Left ventricle myocardium superior (tissue), 1 donor: Measurements from ENCODE around the gene GLI3. TPM values are rescaled to one million over a fixed set of nuclear protein-coding genes. Genes with fewer than 3 reads are reported as not detected.

ENCODE experiments used
- ATAC-seq: fragments of 200-7000 bp; cut with Tn5 transposase; one replicate; pipeline ENCODE4 v1.9.1; 2020; ENCODE audit warnings: mild to moderate bottlenecking, moderate library complexity
- DNase-seq: peaks from one replicate; pipeline ENCODE4 v3.0.0-alpha.2; 2020
- intact Hi-C: fragments of 100-400 bp; cut with micrococcal nuclease; formaldehyde crosslinking; loops from one replicate; pipeline ENCODE4 v1.11.0; 2022
- total RNA-seq: library from RNA; stranded (reverse); fragmentation: NEBNext Ultra II Directional; extraction: Animal tissue kit (Norgen Biotek cat#: 25700); gene quantifications from one replicate; pipeline ENCODE4 v1.2.1, GENCODE V29; 2021
- donor health status: DM: no; HTN: yes; CAD: no; lungs with severe emphysema.

GLI3 gene
- total RNA-seq, 1 donor from 2014 or later: 4.4 TPM

GRCh38 chr7:42071372-42072261, 165.4 kb downstream of the GLI3 start:
- intact Hi-C loops: no loop called here
- no peak for DNase-seq
- peak; percentile 61 for ATAC-seq

- ATAC-seq: no peak
- intact Hi-C loops: no loop called here
- DNase-seq: no peak
These were observed 166.9 kb downstream of the GLI3 start for GRCh38 chr7:42070068-42070467.

- DNase-seq (no peak), ATAC-seq (no peak)
- intact Hi-C loops: no loop called here
These were observed 167.4 kb downstream of the GLI3 start for GRCh38 chr7:42069590-42069989.

- intact Hi-C loops: no loop called here
- ATAC-seq: no peak
These were observed 168.3 kb downstream of the GLI3 start for GRCh38 chr7:42068554-42069280.

GRCh38 chr7:42065942-42066341, 171.1 kb downstream of the GLI3 start:
- no peak for DNase-seq
- no peak for ATAC-seq
- intact Hi-C loops: no loop called here

More at GRCh38 chr7:42068554-42069280, 168.3 kb downstream of the GLI3 start:
- no peak for DNase-seq

- intact Hi-C loops: no loop called here
- no peak for DNase-seq
- no peak for ATAC-seq
These were observed 172.0 kb downstream of the GLI3 start for GRCh38 chr7:42065015-42065414.

GRCh38 chr7:42064534-42064933, 172.5 kb downstream of the GLI3 start:
- ATAC-seq: no peak
- no peak for DNase-seq
- intact Hi-C loops: no loop called here

GRCh38 chr7:42059275-42059674, 177.7 kb downstream of the GLI3 start:
- intact Hi-C loops: no loop called here
- ATAC-seq (no peak), DNase-seq (no peak)

- intact Hi-C loops: no loop called here
- no peak for ATAC-seq
- DNase-seq: no peak
These were observed 179.7 kb downstream of the GLI3 start for GRCh38 chr7:42057331-42057730.

GRCh38 chr7:42055171-42055570, 181.8 kb downstream of the GLI3 start:
- no peak for DNase-seq
- intact Hi-C loops: no loop called here

GRCh38 chr7:42053834-42054233, 183.2 kb downstream of the GLI3 start:
- intact Hi-C loops: no loop called here
- no peak for ATAC-seq
- DNase-seq: no peak

More at GRCh38 chr7:42055171-42055570, 181.8 kb downstream of the GLI3 start:
- no peak for ATAC-seq

GRCh38 chr7:42049761-42050160, 187.2 kb downstream of the GLI3 start:
- intact Hi-C loops: no loop called here
- no peak for ATAC-seq
- DNase-seq: no peak

- DNase-seq: no peak
- intact Hi-C loops: no loop called here
- no peak for ATAC-seq
These were observed 190.5 kb downstream of the GLI3 start for GRCh38 chr7:42046483-42046882.

GRCh38 chr7:42045961-42046360, 191.0 kb downstream of the GLI3 start:
- intact Hi-C loops: no loop called here

GRCh38 chr7:42039921-42040320, 197.1 kb downstream of the GLI3 start:
- DNase-seq: no peak
- intact Hi-C loops: no loop called here
- no peak for ATAC-seq

More at GRCh38 chr7:42045961-42046360, 191.0 kb downstream of the GLI3 start:
- DNase-seq: no peak
- no peak for ATAC-seq

- intact Hi-C loops: no loop called here
- DNase-seq (no peak), ATAC-seq (peak; percentile 60)
These were observed 201.8 kb downstream of the GLI3 start for GRCh38 chr7:42035210-42035609.

GRCh38 chr7:42033480-42033879, 203.5 kb downstream of the GLI3 start:
- no peak for ATAC-seq

GRCh38 chr7:42029405-42029804, 207.6 kb downstream of the GLI3 start:
- no peak for ATAC-seq
- intact Hi-C loops: no loop called here

More at GRCh38 chr7:42033480-42033879, 203.5 kb downstream of the GLI3 start:
- intact Hi-C loops: no loop called here
- DNase-seq: no peak

GRCh38 chr7:42027521-42027920, 209.5 kb downstream of the GLI3 start:
- no peak for ATAC-seq
- intact Hi-C loops: no loop called here
- DNase-seq: no peak

More at GRCh38 chr7:42029405-42029804, 207.6 kb downstream of the GLI3 start:
- no peak for DNase-seq

GRCh38 chr7:42026622-42027197, 210.3 kb downstream of the GLI3 start:
- DNase-seq (no peak), ATAC-seq (no peak)
- intact Hi-C loops: no loop called here
